Kidney epithelial cell (primary cell): Measurements from ENCODE around the gene PKP1. TPM values are rescaled to one million over a fixed set of nuclear protein-coding genes. Genes with fewer than 3 reads are reported as not detected.

ENCODE experiments used
- DNase-seq: peaks from one replicate; pipeline ENCODE4 v3.0.0-alpha.2; 2010; ENCODE audit warnings: low read depth
- H3K27me3 ChIP-seq: 2 replicates; pipeline ENCODE4 v1.6.0; 2011; ENCODE audit warnings: low read length; ENCODE audit not compliant: control insufficient read depth, insufficient read depth
- H3K36me3 ChIP-seq: 2 replicates; pipeline ENCODE4 v1.5.1; 2011; ENCODE audit warnings: low read length; ENCODE audit not compliant: control insufficient read depth, insufficient read depth
- H3K4me3 ChIP-seq: 2 replicates; pipeline ENCODE4 v1.5.1; 2011; ENCODE audit warnings: low read depth, mild to moderate bottlenecking, control low read depth, low read length
- total RNA-seq: library from RNA; depleted of rRNA; stranded (reverse); fragments of >200 nt; gene quantifications from 2 replicates; pipeline ENCODE4 v1.2.3, GENCODE V29; 2015
- TF ChIP-seq, protein P1 (sequence below): IDR thresholded peaks from 2 replicates; pipeline ENCODE4 v1.5.1; 2011; ENCODE audit warnings: mild to moderate bottlenecking, moderate library complexity, low read length, control low read depth, inconsistent platforms; ENCODE audit not compliant: insufficient read depth, poor library complexity, severe bottlenecking

The PKP1 gene
- total RNA-seq, 1 donor from 2014 or later: 8.7 TPM

- H3K4me3 ChIP-seq: no peak overlapping the region
- H3K27me3 ChIP-seq: no peaks in the 10 kb centered on the region
- no peak for DNase-seq
- no peaks in the 10 kb centered on the region for H3K36me3 ChIP-seq
- TF ChIP-seq, protein P1, sequence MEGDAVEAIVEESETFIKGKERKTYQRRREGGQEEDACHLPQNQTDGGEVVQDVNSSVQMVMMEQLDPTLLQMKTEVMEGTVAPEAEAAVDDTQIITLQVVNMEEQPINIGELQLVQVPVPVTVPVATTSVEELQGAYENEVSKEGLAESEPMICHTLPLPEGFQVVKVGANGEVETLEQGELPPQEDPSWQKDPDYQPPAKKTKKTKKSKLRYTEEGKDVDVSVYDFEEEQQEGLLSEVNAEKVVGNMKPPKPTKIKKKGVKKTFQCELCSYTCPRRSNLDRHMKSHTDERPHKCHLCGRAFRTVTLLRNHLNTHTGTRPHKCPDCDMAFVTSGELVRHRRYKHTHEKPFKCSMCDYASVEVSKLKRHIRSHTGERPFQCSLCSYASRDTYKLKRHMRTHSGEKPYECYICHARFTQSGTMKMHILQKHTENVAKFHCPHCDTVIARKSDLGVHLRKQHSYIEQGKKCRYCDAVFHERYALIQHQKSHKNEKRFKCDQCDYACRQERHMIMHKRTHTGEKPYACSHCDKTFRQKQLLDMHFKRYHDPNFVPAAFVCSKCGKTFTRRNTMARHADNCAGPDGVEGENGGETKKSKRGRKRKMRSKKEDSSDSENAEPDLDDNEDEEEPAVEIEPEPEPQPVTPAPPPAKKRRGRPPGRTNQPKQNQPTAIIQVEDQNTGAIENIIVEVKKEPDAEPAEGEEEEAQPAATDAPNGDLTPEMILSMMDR: no peak
Measured at GRCh38 chr1:201250326-201251011, 32.8 kb upstream of the PKP1 start.

- H3K36me3 ChIP-seq: no peaks in the 10 kb centered on the region
- no peaks in the 10 kb centered on the region for H3K27me3 ChIP-seq
- TF ChIP-seq, protein P1: no peak
- no peak overlapping the region for H3K4me3 ChIP-seq
- DNase-seq: no peak
Measured at GRCh38 chr1:201251411-201251810, 31.9 kb upstream of the PKP1 start.

- TF ChIP-seq, protein P1: no peak
- no peak overlapping the region for H3K4me3 ChIP-seq
- no peak for DNase-seq
- H3K27me3 ChIP-seq: no peaks in the 10 kb centered on the region
- H3K36me3 ChIP-seq: no peaks in the 10 kb centered on the region
Measured at GRCh38 chr1:201251851-201252430, 31.4 kb upstream of the PKP1 start.

GRCh38 chr1:201252944-201253371, 30.3 kb upstream of the PKP1 start:
- Histone ChIP-seq H3K36me3 (no peaks in the 10 kb centered on the region), H3K4me3 (no peak overlapping the region), H3K27me3 (no peaks in the 10 kb centered on the region)
- TF ChIP-seq, protein P1: no peak
- no peak for DNase-seq

GRCh38 chr1:201253411-201253810, 29.9 kb upstream of the PKP1 start:
- Histone ChIP-seq H3K27me3 (no peaks in the 10 kb centered on the region), H3K36me3 (no peaks in the 10 kb centered on the region), H3K4me3 (no peak overlapping the region)
- DNase-seq: no peak
- TF ChIP-seq, protein P1: no peak
